Lung microvascular endothelial cell (primary cell): Measurements from ENCODE around the gene GOLIM4. TPM values are rescaled to one million over a fixed set of nuclear protein-coding genes. Genes with fewer than 3 reads are reported as not detected.
A peak's percentile ranks its signal among the peaks of the same experiment; 100 is the strongest.

ENCODE experiments used
- DNase-seq, 2 donors: peaks; one replicate each; pipeline versions ENCODE4 v3.0.0 to v3.0.0-alpha.2; 2010; ENCODE audit warnings: low read depth in 2 of 2
- total RNA-seq: library from RNA; depleted of rRNA; stranded (reverse); fragments of >200 nt; gene quantifications from 2 replicates; pipeline ENCODE4 v1.2.1, GENCODE V29; 2014

GOLIM4 gene
- total RNA-seq, 1 donor from 2014 or later, result 26.4 TPM

- DNase-seq, result no peak
Observed at GRCh38 chr3:168100777-168101492, 5.2 kb upstream of the GOLIM4 start.

- no peak for DNase-seq
Observed at GRCh38 chr3:168097381-168097780, 1.7 kb upstream of the GOLIM4 start.

GRCh38 chr3:168096210-168096652 is 507 bp upstream of the GOLIM4 start:
- DNase-seq, result peak; percentile 86 to 92

DNA sequence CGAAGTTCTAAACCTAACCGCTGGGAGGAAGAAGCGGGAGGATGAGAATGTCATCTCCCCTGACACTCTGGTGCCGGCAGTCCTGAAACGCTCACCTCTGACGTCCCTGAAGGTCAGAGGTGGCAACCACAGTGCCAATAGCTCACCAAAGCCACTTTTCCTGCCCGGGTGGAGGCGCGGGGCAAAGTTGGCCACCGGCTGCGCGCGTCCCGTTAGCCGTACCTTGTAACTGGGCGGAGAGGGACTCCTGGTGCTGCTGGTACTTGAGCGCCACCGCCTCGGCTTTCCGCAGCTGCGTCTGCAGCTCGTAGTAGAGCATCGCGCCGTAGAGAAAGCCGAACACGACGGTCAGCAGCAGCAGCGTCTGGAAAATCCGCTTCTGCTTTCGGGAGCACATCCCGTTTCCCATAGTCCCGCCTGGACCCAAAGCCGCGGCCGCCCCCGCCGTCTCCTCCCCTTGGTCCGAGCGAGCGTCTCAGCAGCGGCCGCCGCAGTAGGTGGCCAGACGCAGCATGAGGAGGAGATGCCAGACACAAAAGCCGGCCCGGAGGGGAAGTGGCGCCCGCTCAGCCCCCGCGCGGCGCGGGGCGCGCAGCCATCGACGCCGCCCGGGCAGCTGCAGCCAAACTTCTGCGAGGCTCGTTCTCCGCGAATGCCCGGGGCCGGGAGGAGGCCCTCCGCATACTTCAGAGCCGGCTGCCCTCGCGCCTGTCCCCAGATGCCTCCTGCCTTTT is 680 bp downstream of the GOLIM4 start:
- peak; percentile 62 to 75 for DNase-seq

- peak in 1 of 2 donors; percentile 74 for DNase-seq
Observed at GRCh38 chr3:168094580-168094876, 1.2 kb downstream of the GOLIM4 start.

GRCh38 chr3:168093790-168094189 is 1.9 kb downstream of the GOLIM4 start:
- no peak for DNase-seq

DNA sequence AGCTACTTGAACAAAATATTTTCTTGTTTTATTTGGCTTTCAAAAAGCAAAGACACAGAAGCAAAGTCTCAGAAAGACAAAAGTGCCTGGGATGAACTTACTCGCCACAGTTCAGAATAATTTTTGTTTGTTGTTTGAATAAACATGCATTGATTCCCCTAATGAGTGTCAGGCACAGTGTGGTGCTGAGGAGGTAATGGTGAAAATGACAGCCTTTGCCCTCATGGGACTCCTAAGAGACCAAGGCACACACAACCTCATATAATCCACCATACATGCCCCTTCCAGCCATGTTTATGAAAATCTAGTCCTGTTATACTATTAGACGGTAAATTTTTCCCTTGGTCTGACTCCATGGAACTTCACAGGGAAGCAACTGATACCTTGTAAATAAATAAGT is 2.5 kb downstream of the GOLIM4 start:
- no peak for DNase-seq

- DNase-seq, result no peak
Observed at GRCh38 chr3:168091941-168092340, 3.8 kb downstream of the GOLIM4 start.

- no peak for DNase-seq
Observed at GRCh38 chr3:168091302-168091858, 4.3 kb downstream of the GOLIM4 start.

DNA sequence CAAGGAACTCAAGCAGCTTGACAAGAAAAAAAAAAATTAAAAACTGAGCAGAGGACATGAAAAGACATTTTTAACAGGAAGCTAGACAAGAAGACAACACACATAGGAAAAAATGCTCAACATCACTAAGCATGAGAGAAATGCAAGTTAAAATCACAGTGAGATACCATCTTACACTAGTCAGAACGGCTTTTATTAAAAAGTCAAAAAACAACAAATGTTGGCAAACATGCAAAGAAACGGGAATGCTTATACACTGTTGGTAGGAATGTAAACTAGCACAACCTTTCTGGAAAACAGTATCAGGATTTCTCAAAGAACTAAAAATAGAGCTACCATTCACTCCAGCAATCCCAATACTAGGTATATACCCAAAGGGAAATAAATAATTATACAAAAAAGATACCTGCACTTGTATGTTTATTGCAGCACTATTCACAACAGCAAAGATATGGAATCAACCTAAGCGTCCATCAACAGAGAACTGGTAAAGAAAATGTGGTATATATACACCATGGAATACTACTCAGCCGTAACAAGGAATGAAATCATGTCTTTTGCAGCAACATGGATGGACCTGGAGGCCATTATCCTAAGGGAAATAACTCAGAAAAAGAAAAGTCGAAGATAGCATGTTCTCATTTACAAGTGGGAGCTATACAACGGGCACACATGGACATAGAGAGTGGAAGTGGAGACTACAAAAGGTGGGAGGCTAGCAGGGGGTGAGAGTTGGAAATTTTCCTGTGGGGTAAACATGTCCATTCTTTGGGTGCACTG is 5.2 kb downstream of the GOLIM4 start:
- DNase-seq, result no peak

- no peak for DNase-seq
Observed at GRCh38 chr3:168089179-168089771, 6.4 kb downstream of the GOLIM4 start.

DNA sequence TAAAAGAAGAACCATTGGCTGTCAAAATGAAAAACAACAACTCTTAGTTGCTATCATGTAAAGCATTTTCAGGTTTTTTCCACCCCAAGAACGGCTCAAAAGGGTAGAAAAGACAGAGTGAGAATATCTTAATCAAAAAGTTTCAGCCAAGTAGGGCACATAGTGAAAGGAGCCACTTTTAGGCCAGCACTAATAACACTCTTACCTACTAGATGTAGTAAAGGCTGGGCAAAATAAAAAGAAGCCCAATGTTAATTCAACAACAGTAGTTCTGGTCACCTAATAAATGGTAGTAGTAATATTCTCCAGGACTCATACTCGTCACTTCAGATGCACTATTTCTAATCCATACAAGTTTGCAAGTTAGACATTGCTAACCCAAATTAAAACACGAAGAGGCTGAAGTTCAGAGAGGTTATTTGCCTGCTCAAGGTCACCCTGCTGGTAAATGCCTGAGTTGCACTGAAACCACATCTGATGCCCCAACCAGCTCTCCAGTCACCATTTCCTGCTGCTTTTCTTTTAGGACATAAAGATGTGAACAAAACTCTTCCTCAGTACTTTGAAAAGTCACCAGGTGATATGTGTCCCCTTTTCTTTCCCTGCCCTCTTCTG is 7.5 kb downstream of the GOLIM4 start:
- no peak for DNase-seq

GRCh38 chr3:168087539-168087938 is 8.2 kb downstream of the GOLIM4 start:
- DNase-seq, result no peak

DNA sequence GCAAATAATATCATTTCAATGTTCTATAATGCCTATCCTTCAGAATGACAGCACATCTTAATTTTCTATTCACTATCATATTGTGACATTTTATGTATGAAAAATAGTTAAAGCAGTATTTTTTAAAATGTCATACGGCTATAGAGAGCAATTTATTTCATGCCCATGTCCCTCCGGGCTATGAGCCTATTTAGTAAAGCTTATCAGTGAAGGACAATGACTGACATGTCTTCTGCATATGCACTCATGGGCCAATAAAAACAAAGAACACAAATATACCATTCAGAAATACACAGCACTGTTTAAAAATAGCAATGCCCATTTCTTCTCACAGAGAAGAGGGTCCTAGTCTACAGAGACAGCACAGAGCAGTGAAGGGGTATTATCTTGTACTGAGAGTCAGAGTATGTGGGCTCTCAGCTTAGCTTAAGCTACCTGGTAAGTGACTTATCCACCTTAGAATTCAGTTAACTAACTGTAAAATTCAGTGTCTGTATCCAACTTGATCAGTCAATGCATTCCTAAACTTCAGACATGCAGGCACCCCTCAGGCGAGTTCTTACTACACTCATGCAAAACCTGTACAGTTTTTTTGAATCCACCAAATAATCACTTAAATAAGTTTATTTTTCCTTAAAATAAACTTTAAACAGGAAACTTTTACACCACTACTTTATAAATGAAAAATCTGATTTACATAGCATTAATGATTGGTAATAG is 9.0 kb downstream of the GOLIM4 start:
- peak in 1 of 2 donors; percentile 50 for DNase-seq

- DNase-seq, result peak in 1 of 2 donors; percentile 47
Observed at GRCh38 chr3:168085491-168086119, 10.1 kb downstream of the GOLIM4 start.

DNA sequence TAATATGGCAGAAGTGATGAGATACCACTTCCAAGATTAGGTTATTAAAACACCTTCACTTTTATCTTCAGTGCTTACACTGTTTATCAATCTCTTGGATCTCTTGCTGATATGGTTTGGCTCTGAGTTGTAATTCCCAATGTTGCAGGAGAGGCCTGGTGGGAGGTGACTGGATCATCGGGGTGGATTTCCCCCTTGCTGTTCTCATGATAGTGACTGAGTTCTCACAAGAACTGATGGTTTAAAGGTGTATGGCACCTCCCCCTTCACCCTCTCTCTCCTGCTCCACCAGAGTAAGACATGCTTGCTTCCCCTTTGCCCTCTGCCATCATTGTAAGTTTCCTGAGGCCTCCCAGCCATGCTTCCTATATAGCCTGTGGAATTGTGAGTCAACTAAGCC is 11.8 kb downstream of the GOLIM4 start:
- DNase-seq, result no peak

- DNase-seq, result no peak
Observed at GRCh38 chr3:168081856-168082255, 13.9 kb downstream of the GOLIM4 start.

GRCh38 chr3:168081171-168081771 is 14.5 kb downstream of the GOLIM4 start:
- peak in 1 of 2 donors; percentile 62 for DNase-seq

GRCh38 chr3:168080499-168081170 is 15.1 kb downstream of the GOLIM4 start:
- DNase-seq, result no peak
